Activated T-helper 1 cell treated with anti-CD3 and anti-CD28 coated beads, Interleukin-12 subunit alpha, Interleukin-12 subunit beta, Interleukin-2, Interleukin-4 antibody, amounts not matched to agents 30 ng/mL and 10 ng/mL and 1 ng/mL, durations not matched to agents 14 hours and 24 hours and 36 hours (primary cell): ENCODE results near the gene RALBP1. TPM values are rescaled to one million over a fixed set of nuclear protein-coding genes. Genes with fewer than 3 reads are reported as not detected.
A peak's percentile ranks its signal among the peaks of the same experiment; 100 is the strongest.

Experiments
- DNase-seq: peaks from one replicate; pipeline ENCODE4 v3.0.0; 2021; ENCODE audit warnings: low spot score
- H3K27ac Mint-ChIP-seq: one replicate; pipeline ENCODE4 v1.8.0; 2021; ENCODE audit warnings: mild to moderate bottlenecking, mixed read lengths
- H3K27me3 Mint-ChIP-seq: one replicate; pipeline ENCODE4 v1.8.0; 2022; ENCODE audit warnings: mild to moderate bottlenecking, moderate library complexity, mixed read lengths; ENCODE audit not compliant: insufficient read depth
- H3K36me3 Mint-ChIP-seq: one replicate; pipeline ENCODE4 v1.8.0; 2021; ENCODE audit warnings: low read depth, mixed read lengths
- H3K4me1 Mint-ChIP-seq: one replicate; pipeline ENCODE4 v1.8.0; 2021; ENCODE audit warnings: low read depth, mixed read lengths
- H3K4me3 Mint-ChIP-seq: one replicate; pipeline ENCODE4 v1.8.0; 2021; ENCODE audit warnings: mild to moderate bottlenecking, moderate library complexity, mixed read lengths
- H3K9me3 Mint-ChIP-seq: one replicate; pipeline ENCODE4 v1.8.0; 2021; ENCODE audit warnings: mixed read lengths
- intact Hi-C: fragments of 100-400 bp; cut with micrococcal nuclease; formaldehyde crosslinking; loops from one replicate; pipeline ENCODE4 v1.15.1; 2024
- total RNA-seq: library from RNA; stranded (reverse); gene quantifications from 2 replicates; pipeline ENCODE4 v1.2.3, GENCODE V29; 2022

RALBP1 gene
- total RNA-seq, 1 donor from 2014 or later: 42.4 TPM

- Mint-ChIP-seq H3K4me3 (no peak overlapping the region), H3K27me3 (no peaks in the 10 kb centered on the region), H3K4me1 (peaks cover 10% of the 10 kb centered on the region), H3K36me3 (peaks cover 38% of the 10 kb centered on the region), H3K9me3 (peaks cover 19% of the 10 kb centered on the region), H3K27ac (no peak overlapping the region)
- intact Hi-C loops: no loop called here
- DNase-seq: no peak
Measured at GRCh38 chr18:9530226-9531009, 55.1 kb downstream of the RALBP1 start.

GRCh38 chr18:9531791-9532410 lies 56.6 kb downstream of the RALBP1 start:
- Mint-ChIP-seq H3K27me3 (no peaks in the 10 kb centered on the region), H3K4me3 (no peak overlapping the region), H3K36me3 (peaks cover 36% of the 10 kb centered on the region), H3K27ac (no peak overlapping the region), H3K4me1 (peaks cover 10% of the 10 kb centered on the region), H3K9me3 (peaks cover 19% of the 10 kb centered on the region)
- intact Hi-C loops: no loop called here
- no peak for DNase-seq

- no peak overlapping the region for H3K4me3 Mint-ChIP-seq
Measured at GRCh38 chr18:9534844-9535243, 59.5 kb downstream of the RALBP1 start.

GRCh38 chr18:9535430-9535991 lies 60.2 kb downstream of the RALBP1 start:
- Mint-ChIP-seq H3K36me3 (peaks cover 16% of the 10 kb centered on the region), H3K4me3 (no peak overlapping the region), H3K27ac (no peak overlapping the region), H3K9me3 (no peaks in the 10 kb centered on the region), H3K27me3 (no peaks in the 10 kb centered on the region), H3K4me1 (peaks cover 3% of the 10 kb centered on the region)
- DNase-seq: no peak
- intact Hi-C loops: no loop called here

More at GRCh38 chr18:9534844-9535243, 59.5 kb downstream of the RALBP1 start:
- no peak for DNase-seq
- H3K4me1 Mint-ChIP-seq: peaks cover 10% of the 10 kb centered on the region
- H3K27ac Mint-ChIP-seq: no peak overlapping the region
- peaks cover 19% of the 10 kb centered on the region for H3K36me3 Mint-ChIP-seq
- H3K27me3 Mint-ChIP-seq: no peaks in the 10 kb centered on the region
- intact Hi-C loops: no loop called here
- no peaks in the 10 kb centered on the region for H3K9me3 Mint-ChIP-seq

- DNase-seq: no peak
- no peak overlapping the region for H3K27ac Mint-ChIP-seq
- intact Hi-C loops: no loop called here
- H3K36me3 Mint-ChIP-seq: peaks cover 8% of the 10 kb centered on the region
- no peaks in the 10 kb centered on the region for H3K9me3 Mint-ChIP-seq
- H3K4me3 Mint-ChIP-seq: no peak overlapping the region
- H3K4me1 Mint-ChIP-seq: no peaks in the 10 kb centered on the region
- H3K27me3 Mint-ChIP-seq: no peaks in the 10 kb centered on the region
Measured at GRCh38 chr18:9536354-9537152, 61.2 kb downstream of the RALBP1 start.

- Mint-ChIP-seq H3K4me3 (no peak overlapping the region), H3K4me1 (no peaks in the 10 kb centered on the region), H3K36me3 (peaks cover 8% of the 10 kb centered on the region), H3K9me3 (no peaks in the 10 kb centered on the region), H3K27me3 (no peaks in the 10 kb centered on the region), H3K27ac (no peak overlapping the region)
- DNase-seq: no peak
- intact Hi-C loops: no loop called here
Measured at GRCh38 chr18:9537677-9538076, 62.4 kb downstream of the RALBP1 start.

- H3K4me3 Mint-ChIP-seq: no peak overlapping the region
- H3K27me3 Mint-ChIP-seq: no peaks in the 10 kb centered on the region
- intact Hi-C loops: no loop called here
- no peak overlapping the region for H3K27ac Mint-ChIP-seq
- no peak for DNase-seq
- H3K36me3 Mint-ChIP-seq: peaks cover 6% of the 10 kb centered on the region
- H3K9me3 Mint-ChIP-seq: no peaks in the 10 kb centered on the region
- no peaks in the 10 kb centered on the region for H3K4me1 Mint-ChIP-seq
Measured at GRCh38 chr18:9539283-9539682, 64.0 kb downstream of the RALBP1 start.

GRCh38 chr18:9539938-9540337 lies 64.6 kb downstream of the RALBP1 start:
- peaks cover 6% of the 10 kb centered on the region for H3K36me3 Mint-ChIP-seq
- H3K27ac Mint-ChIP-seq: no peak overlapping the region
- no peak overlapping the region for H3K4me3 Mint-ChIP-seq
- no peaks in the 10 kb centered on the region for H3K9me3 Mint-ChIP-seq
- intact Hi-C loops: no loop called here
- H3K4me1 Mint-ChIP-seq: no peaks in the 10 kb centered on the region
- H3K27me3 Mint-ChIP-seq: no peaks in the 10 kb centered on the region
- no peak for DNase-seq

- Mint-ChIP-seq H3K4me3 (no peak overlapping the region), H3K36me3 (peaks cover 16% of the 10 kb centered on the region), H3K4me1 (no peaks in the 10 kb centered on the region), H3K27me3 (no peaks in the 10 kb centered on the region), H3K9me3 (no peaks in the 10 kb centered on the region), H3K27ac (peak overlapping the region; percentile 44)
- no peak for DNase-seq
- intact Hi-C loops: no loop called here
Measured at GRCh38 chr18:9542924-9543323, 67.6 kb downstream of the RALBP1 start.

GRCh38 chr18:9545029-9545428 lies 69.7 kb downstream of the RALBP1 start:
- no peaks in the 10 kb centered on the region for H3K4me1 Mint-ChIP-seq
- no peaks in the 10 kb centered on the region for H3K27me3 Mint-ChIP-seq
- H3K36me3 Mint-ChIP-seq: peaks cover 26% of the 10 kb centered on the region
- intact Hi-C loops: no loop called here
- H3K4me3 Mint-ChIP-seq: no peak overlapping the region
- DNase-seq: no peak
- no peaks in the 10 kb centered on the region for H3K9me3 Mint-ChIP-seq
- H3K27ac Mint-ChIP-seq: no peak overlapping the region

GRCh38 chr18:9546468-9546867 lies 71.2 kb downstream of the RALBP1 start:
- no peak for DNase-seq
- intact Hi-C loops: no loop called here
- no peak overlapping the region for H3K27ac Mint-ChIP-seq
- no peaks in the 10 kb centered on the region for H3K27me3 Mint-ChIP-seq
- H3K9me3 Mint-ChIP-seq: no peaks in the 10 kb centered on the region
- peaks cover 27% of the 10 kb centered on the region for H3K36me3 Mint-ChIP-seq
- H3K4me1 Mint-ChIP-seq: no peaks in the 10 kb centered on the region
- no peak overlapping the region for H3K4me3 Mint-ChIP-seq

GRCh38 chr18:9547782-9548181 lies 72.5 kb downstream of the RALBP1 start:
- H3K27ac Mint-ChIP-seq: no peak overlapping the region
- no peaks in the 10 kb centered on the region for H3K27me3 Mint-ChIP-seq
- intact Hi-C loops: no loop called here
- H3K36me3 Mint-ChIP-seq: peaks cover 36% of the 10 kb centered on the region
- H3K4me3 Mint-ChIP-seq: no peak overlapping the region
- H3K4me1 Mint-ChIP-seq: no peaks in the 10 kb centered on the region
- no peak for DNase-seq
- H3K9me3 Mint-ChIP-seq: no peaks in the 10 kb centered on the region

- no peaks in the 10 kb centered on the region for H3K27me3 Mint-ChIP-seq
- intact Hi-C loops: no loop called here
- no peaks in the 10 kb centered on the region for H3K4me1 Mint-ChIP-seq
- H3K9me3 Mint-ChIP-seq: no peaks in the 10 kb centered on the region
- no peak overlapping the region for H3K27ac Mint-ChIP-seq
- H3K4me3 Mint-ChIP-seq: no peak overlapping the region
- no peak for DNase-seq
- H3K36me3 Mint-ChIP-seq: peaks cover 45% of the 10 kb centered on the region
Measured at GRCh38 chr18:9549405-9549804, 74.1 kb downstream of the RALBP1 start.
